DMS114 treated with DMSO at 0.1 percent for 48 hours (cell line): ENCODE measurements around the gene IRX2.

Experiments used
- DNase-seq: peaks from one replicate; lab custom pipeline; 2025; ENCODE audit not compliant: unreplicated experiment; lab: John Stamatoyannopoulos, UW

The IRX2 gene

GRCh38 chr5:2756211-2757152, 5.0 kb upstream of the IRX2 start:
- DNase-seq, result peak; percentile 64

- no peak for DNase-seq
Observed at GRCh38 chr5:2755681-2756171, 4.2 kb upstream of the IRX2 start.

DNA sequence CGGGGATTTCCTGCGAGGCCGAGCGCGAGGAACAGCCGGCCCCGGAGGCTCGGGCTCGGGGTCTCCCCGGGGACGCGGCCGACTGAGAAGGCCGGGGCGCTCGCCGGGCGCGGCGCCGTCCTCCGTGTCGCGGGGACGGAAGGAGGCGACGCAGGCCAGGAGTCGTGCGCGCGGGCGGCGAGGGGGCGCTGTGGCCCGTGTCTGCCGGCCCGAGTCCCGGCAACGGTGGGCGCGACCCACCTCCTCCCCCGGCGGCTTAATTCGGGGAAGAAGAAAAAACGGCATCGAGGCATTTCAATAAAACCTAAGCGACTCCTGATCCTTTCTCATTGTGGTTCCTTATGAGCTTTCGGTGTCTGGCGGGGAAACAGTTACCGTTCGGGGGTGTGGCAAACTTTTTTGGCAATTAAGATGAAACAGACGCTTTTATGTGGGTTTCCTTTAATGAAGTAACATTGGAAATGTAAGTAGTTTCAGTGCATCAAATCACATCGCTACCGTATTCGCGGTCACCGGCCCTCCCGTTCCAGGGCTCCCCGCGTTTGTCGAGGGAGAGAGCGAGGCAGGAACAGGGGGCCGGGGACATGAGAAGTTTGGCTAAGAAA, 3.7 kb upstream of the IRX2 start:
- DNase-seq, result no peak

DNA sequence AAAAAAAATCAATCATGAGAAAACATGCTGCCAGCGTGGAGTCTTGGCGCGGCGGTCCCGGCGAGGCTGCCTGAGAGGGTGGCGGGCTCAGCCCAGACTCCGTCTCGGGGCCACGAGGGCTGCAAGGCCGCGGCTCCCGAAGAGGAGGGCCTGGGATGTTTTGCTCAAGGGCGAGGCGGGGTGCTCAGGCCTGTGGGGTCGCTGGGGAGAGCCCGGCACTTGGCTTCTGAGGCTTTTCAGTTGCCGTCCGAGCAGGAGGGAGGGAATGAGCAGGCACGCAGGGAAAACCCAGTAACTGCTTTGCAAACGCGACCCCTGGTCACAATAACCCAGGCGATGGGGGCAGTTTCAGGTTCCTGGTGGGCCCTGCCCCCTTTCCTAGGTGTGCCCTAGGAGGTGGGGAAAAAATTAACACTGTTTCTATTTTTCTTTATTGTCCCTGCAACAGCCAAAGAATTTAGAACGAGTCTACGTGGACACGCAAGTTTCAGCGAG, 3.2 kb upstream of the IRX2 start:
- DNase-seq, result no peak

DNA sequence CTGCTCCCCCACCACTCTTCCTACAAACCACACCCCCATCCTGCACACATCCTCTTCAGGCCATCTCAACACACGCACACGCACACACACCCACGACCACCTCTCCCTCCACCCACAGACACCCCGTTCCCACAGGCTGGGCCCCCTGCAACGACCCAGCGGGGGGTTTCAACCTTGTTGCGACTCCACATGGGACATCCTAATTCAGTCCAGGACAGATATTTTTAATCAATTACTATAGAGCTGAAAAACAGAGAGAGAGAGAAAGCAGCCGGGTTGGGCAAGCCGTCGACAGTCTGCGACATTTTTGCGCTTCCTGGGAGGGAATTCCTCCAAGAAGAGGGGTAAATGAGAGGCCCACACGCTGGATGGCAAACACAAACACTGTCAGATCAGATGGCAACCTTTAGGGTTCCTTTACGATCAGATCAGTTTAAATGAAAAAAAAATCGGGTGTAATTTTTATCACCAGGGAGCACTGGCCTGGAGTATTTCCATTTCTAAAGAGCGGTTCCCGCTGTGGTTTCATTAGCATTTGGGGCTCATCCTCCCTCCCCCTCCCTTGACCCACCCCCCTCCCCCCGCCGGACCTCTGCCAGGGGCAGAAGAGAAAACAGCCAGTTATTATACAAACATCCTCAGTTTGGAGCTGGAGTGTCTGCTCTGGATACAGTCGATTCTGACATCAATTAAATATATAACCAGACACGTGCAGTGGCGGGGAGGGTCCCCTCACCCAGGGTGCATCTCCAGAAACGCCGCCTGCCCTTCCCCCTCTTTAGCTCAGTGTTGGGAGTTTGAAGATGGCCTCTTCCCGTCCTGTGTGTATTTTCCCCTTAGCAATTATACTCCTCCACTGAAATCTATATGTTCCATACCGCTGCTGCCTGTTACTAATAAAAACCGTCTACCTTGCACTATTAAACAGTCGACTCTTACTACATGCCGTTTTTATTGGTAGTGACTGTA, 2.3 kb upstream of the IRX2 start:
- DNase-seq, result no peak

- no peak for DNase-seq
Observed at GRCh38 chr5:2752821-2753439, 1.5 kb upstream of the IRX2 start.

GRCh38 chr5:2752059-2752820, 763 bp upstream of the IRX2 start:
- no peak for DNase-seq

GRCh38 chr5:2750758-2751464, 566 bp downstream of the IRX2 start:
- no peak for DNase-seq

DNA sequence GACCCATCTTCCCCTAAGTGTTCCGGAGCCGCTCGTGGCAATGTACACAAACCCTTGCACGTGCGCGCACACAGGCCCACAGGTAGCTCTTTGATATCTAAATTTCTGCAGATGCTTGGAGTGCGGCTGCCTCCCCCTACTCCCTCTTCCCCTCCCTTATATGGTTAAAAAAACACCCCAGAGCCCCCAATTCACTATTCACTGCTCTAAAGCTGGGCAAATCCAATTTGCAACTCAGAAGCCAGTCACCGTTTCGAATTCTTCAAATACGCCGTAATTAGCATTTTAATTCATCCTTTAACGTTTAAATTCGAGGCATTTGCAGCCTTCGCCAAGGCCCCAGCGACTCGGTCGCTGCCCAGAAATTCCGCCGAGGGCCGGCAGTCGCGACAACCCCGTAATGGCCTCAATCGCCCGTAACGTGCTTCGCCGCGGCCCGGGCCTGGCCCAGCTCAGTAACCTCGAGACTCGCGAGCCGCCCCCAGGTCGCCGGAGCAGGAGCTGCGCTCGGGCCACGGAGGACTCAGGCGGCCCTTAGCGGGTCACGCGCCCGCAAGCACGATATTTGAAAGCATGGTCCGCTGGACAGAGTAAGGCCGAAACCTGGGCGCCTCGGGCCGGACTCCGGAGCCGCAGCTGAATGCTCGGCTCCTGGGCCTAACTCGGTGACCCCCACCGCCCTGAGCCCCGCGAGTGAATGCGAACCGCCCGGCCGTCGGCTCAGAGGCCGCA, 1.3 kb downstream of the IRX2 start:
- no peak for DNase-seq

DNA sequence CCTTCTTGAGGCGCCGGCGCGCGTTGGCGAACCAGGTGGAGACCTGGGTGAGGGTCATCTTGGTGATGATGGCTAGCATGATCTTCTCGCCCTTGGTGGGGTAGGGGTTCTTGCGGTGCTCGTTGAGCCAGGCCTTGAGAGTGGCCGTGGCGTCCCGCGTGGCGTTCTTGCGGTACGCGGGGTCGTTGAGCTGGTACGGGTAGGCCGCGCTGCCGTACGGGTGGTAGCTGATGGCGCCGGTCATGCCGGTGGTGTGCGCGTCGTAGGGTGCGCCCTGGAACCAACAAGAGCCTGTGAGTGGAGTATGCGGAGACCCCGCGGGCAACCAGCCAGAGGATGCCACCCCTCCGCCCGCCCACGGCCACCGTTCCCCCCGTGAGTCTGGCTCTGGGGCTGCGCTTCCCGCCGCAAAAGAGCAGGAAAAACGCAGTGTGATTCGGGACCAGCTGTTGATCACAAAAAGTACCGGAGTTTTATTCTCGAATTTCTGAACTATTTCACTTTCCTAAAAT, 1.9 kb downstream of the IRX2 start:
- DNase-seq, result no peak

GRCh38 chr5:2748861-2749513, 2.5 kb downstream of the IRX2 start:
- DNase-seq, result no peak

- no peak for DNase-seq
Observed at GRCh38 chr5:2748179-2748860, 3.2 kb downstream of the IRX2 start.

DNA sequence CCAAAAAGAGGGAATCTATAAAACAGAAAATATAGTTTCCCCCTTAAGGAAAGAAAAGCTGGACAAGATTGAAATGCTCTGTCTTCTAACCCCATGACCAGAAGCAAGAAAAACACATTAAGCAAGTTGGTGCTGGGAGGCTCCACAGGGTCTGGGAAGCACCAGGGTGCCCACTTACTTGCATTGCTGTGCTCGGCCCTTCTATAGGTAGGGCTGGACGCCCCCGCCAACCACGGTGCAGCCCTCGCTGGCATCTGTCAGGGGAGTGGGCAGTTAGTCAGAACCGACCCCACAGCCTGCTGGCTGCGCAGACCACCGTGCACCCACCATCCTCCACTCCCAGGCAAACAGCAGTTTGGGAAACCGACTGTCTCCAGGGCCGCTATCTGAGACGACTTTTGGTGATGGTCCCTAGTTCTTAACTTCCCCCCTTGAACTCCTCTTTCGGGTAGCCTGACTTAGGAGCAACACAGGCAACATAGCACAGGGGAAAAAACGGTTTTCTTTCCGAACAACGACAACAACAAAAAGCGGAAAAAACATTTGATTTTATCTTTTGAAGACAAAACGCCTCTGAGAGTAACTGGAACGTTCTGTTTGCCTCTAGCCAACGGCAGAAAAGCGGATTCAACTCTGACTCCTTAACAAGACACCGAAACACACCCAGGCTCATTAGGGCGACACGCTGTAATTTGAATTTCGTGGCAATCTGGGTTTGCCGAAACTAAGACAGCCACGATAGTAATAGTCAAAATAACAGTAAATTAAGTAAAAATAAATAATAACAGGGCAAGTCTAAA, 3.9 kb downstream of the IRX2 start:
- no peak for DNase-seq

DNA sequence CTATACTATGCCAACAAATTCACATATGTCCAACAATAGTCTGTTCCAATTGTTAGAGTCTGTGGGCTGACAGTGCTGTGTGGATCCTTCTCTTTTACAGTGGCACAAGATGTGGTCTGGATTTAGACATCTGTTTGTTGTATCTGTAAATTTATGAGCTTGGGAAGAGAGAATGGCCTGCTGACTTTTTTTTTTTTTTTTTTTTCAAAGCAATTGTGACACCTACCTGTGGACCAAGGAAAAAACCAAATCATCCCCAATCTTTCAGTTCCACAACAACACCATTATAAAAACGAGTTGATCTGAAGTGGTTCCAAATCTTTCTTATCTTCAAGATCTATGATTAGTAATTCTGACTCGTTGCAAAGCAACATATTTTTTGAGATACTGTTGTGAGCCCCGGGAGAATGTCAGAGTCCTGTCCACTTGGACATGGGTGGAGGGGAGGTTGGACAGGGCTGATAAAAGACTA, 4.9 kb downstream of the IRX2 start:
- no peak for DNase-seq

DNA sequence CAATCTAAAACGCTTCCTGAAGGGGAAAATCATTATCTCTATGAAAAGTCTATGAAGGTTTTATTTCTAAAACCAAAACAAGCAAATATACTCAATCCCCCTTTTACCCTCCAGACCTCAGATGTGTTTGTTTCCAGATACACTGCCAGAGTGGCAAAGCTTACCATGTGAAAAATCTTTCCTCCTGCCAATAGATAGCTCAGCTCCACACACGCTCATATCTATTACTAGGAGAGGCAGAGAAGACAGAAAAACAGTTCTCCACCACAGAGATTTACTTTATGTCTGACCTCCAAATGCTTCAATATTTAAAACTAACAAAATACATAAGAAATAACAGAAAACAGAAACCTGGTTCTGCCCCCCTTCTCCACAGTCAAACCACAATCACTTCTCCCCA, 7.0 kb downstream of the IRX2 start:
- DNase-seq, result no peak

- no peak for DNase-seq
Observed at GRCh38 chr5:2742921-2743679, 8.4 kb downstream of the IRX2 start.
